ENCODE results near the gene LAIR1. TPM values are rescaled to one million over a fixed set of nuclear protein-coding genes. Genes with fewer than 3 reads are reported as not detected.
"Not testable (repeated sequence)": the region's sequence is repeated elsewhere in the genome, so short reads cannot be mapped to it uniquely, and the experiment has no call there.

LAIR1 gene
- not detected in 2 replicates for total RNA-seq

- no peak for DNase-seq (ENCODE audit: low read depth in 2 of 2)
These were observed at the start of gene LAIR1 for GRCh38 chr19:54364775-54365257. LAIR1 (minus strand) TSS chr19:54364931; CDS start chr19:54364804, 127 bp downstream.

GRCh38 chr19:54414156-54414555 lies 49.4 kb upstream of the LAIR1 start:
- no peak for DNase-seq (ENCODE audit: low read depth in 2 of 2)

- DNase-seq (ENCODE audit: low read depth in 2 of 2), result no peak
These were observed 48.1 kb upstream of the LAIR1 start for GRCh38 chr19:54412877-54413276.

- no peak for DNase-seq (ENCODE audit: low read depth in 2 of 2)
These were observed 46.3 kb upstream of the LAIR1 start for GRCh38 chr19:54411033-54411432.

GRCh38 chr19:54408456-54409026 lies 43.8 kb upstream of the LAIR1 start:
- no peak for DNase-seq (ENCODE audit: low read depth in 2 of 2)

GRCh38 chr19:54407780-54408179 lies 43.0 kb upstream of the LAIR1 start:
- DNase-seq (ENCODE audit: low read depth in 2 of 2), result no peak

GRCh38 chr19:54405628-54406027 lies 40.9 kb upstream of the LAIR1 start:
- DNase-seq (ENCODE audit: low read depth in 2 of 2), result no peak

GRCh38 chr19:54403054-54403453 lies 38.3 kb upstream of the LAIR1 start:
- DNase-seq (ENCODE audit: low read depth in 2 of 2), result no peak

- no peak for DNase-seq (ENCODE audit: low read depth in 2 of 2)
These were observed 36.2 kb upstream of the LAIR1 start for GRCh38 chr19:54400913-54401312.

GRCh38 chr19:54399189-54399588 lies 34.5 kb upstream of the LAIR1 start:
- no peak for DNase-seq (ENCODE audit: low read depth in 2 of 2)

GRCh38 chr19:54395685-54396084 lies 31.0 kb upstream of the LAIR1 start:
- DNase-seq (ENCODE audit: low read depth in 2 of 2), result no peak

- DNase-seq (ENCODE audit: low read depth in 2 of 2), result no peak
These were observed 28.6 kb upstream of the LAIR1 start for GRCh38 chr19:54393381-54393780.

GRCh38 chr19:54392105-54392504 lies 27.4 kb upstream of the LAIR1 start:
- DNase-seq (ENCODE audit: low read depth in 2 of 2), result no peak

GRCh38 chr19:54391589-54392061 lies 26.9 kb upstream of the LAIR1 start:
- DNase-seq (ENCODE audit: low read depth in 2 of 2), result no peak

GRCh38 chr19:54390942-54391577 lies 26.3 kb upstream of the LAIR1 start:
- peak; percentile 71 to 80 for DNase-seq (ENCODE audit: low read depth in 2 of 2)

- DNase-seq (ENCODE audit: low read depth in 2 of 2), result peak in 1 of 2 donors; percentile 46
These were observed 24.8 kb upstream of the LAIR1 start for GRCh38 chr19:54389553-54389952.

GRCh38 chr19:54388802-54389139 lies 24.0 kb upstream of the LAIR1 start:
- DNase-seq (ENCODE audit: low read depth in 2 of 2), result no peak

- DNase-seq (ENCODE audit: low read depth in 2 of 2), result peak in 1 of 2 donors; percentile 58
These were observed 23.5 kb upstream of the LAIR1 start for GRCh38 chr19:54387991-54388801.

GRCh38 chr19:54383330-54383729 lies 18.6 kb upstream of the LAIR1 start:
- DNase-seq (ENCODE audit: low read depth in 2 of 2), result no peak

GRCh38 chr19:54382041-54382440 lies 17.3 kb upstream of the LAIR1 start:
- not testable (repeated sequence) for DNase-seq (ENCODE audit: low read depth in 2 of 2)

- no peak for DNase-seq (ENCODE audit: low read depth in 2 of 2)
These were observed 16.2 kb upstream of the LAIR1 start for GRCh38 chr19:54380897-54381296.

- DNase-seq (ENCODE audit: low read depth in 2 of 2), result no peak
These were observed 14.5 kb upstream of the LAIR1 start for GRCh38 chr19:54379187-54379678.
